T47D (cell line): ENCODE results near the gene RNF43.
A peak's percentile ranks its signal among the peaks of the same experiment; 100 is the strongest.

Source experiments
- DNase-seq, 2 experiments: peaks; one replicate each; pipeline versions ENCODE4 v3.0.0 to v3.0.0-alpha.2; 2011 to 2012; ENCODE audit warnings: low read depth in 1 of 2, low spot score in 1 of 2
- JUND ChIP-seq: IDR thresholded peaks from 2 replicates; pipeline ENCODE4 v1.6.1; 2012; ENCODE audit warnings: low read depth
- in situ Hi-C: cut with HindIII; loops from 2 replicates; pipeline ENCODE4 v1.10.0; 2016; ENCODE audit warnings: low sequenced_read_pairs, low pct_unique_long_range_greater_than_20kb

RNF43 gene

DNA sequence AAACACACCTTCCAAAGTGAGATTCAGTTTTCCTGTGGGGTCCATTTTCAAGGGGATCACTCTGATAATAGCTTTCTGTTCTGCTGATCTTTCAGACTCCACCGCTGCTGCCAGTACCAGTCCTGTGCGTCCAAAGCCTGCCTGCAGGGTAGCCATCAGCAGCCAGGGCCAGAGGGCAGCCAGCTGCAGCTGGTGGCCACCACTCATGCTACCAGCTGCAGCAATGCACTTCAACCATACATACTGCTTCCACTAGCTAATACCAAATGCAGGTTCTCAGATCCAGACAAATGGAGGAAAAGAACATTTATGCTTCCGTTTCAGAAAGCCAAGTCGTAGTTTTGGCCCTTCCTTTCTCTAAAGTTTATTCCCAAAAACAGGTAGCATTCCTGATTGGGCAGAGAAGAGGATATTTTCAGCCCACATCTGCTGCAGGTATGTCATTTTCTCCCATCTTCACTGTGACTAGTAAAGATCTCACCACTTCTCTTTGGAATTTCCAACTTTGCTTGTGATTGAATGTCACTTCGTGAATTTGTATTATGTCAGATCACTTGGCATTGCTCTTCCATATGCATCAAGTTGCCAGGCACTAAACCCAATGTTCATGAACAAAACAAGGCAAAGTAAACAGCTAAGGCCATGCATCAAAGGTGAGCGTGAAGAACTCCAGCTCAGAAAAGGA, 1.8 kb downstream of the RNF43 start:
- DNase-seq: no peak
- no peak for TF ChIP-seq JUND
- in situ Hi-C loops: no loop called here

- DNase-seq: no peak
- in situ Hi-C loops: no loop called here
- TF ChIP-seq JUND: no peak
Measured at GRCh38 chr17:58414596-58414997, 2.7 kb downstream of the RNF43 start.

DNA sequence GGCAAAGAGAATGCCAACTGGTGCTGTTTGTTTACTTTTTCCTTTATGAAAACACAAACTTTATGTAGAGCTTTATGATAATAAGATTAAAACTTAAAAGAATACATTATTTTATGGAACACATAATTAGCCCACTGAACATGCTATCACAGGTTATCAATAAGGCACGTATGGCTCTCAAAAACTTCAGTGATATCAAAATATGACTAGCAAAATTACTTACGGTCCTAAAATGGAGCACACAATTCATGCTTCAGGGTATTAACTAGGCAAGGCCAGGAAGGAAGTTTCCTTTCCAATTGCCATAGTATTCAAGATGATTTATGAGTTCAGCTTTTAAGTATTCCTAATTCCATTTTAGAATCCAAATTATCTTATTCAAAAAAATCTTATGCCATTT, 3.6 kb downstream of the RNF43 start:
- DNase-seq: no peak
- TF ChIP-seq JUND: no peak
- in situ Hi-C loops: no loop called here

- in situ Hi-C loops: no loop called here
- no peak for TF ChIP-seq JUND
- peak in 1 of 2 experiments; percentile 35 for DNase-seq
Measured at GRCh38 chr17:58412961-58413586, 4.3 kb downstream of the RNF43 start.

DNA sequence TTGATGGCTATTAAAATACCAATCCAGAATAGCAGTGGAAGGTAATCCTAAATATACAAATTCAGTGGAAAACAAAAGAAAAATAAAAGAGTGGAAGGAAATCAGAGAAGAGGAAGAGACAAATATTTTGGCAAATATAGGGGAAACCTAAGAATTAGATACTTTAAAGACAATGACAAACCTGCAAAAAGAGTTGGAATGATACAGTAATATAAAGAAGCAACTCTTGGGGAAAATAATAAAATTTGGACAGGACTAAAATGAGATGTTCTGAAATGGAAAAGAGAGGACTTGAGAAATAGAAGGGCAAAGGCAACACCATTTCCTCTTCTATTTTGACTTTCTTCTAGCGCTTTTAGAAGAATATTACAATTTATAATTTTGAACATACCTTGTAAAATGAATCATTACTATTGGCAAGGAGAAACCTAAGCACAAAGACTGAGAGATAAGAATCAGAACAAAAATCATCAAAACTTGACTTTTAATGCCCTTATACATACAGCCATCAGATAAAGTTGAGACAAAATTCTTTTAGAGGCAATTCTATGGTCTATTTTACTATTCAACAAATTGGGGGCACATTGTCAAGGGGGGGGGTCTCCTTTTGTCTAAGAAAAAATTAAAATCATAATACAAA, 5.2 kb downstream of the RNF43 start:
- TF ChIP-seq JUND: no peak
- DNase-seq: no peak
- in situ Hi-C loops: no loop called here

- no peak for DNase-seq
- in situ Hi-C loops: no loop called here
- TF ChIP-seq JUND: no peak
Measured at GRCh38 chr17:58411408-58411894, 5.9 kb downstream of the RNF43 start.

DNA sequence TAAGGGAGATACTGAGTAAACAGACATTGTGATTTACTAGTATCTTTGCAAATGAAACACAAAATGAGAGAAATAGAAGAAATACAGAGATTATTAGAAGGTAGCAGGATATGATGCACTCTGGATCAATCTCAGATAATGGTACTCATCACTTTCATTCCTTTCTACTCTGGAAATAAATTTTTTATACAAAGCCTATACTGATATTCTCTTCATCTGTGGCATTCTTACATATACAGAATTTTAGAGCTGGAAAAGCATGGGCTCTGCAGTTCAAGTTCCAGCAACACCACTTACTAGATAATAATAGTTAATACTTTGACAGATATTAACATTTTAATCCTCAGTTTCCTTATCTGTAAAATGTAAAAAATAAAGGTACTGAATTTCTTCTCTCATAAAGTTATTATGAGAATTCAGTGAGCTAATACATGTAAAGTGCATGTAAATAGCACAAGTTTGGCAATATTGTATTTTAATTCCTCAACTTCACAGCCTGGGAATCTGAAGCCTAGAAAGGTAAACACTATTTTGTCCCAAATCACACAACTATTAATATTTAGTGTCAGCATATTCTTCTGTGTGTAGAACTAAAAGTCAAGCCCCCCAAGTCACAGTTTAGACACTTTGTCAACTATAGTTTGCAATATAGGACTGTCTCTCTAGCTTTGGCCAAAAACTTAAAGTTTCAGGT, 6.5 kb downstream of the RNF43 start:
- in situ Hi-C loops: no loop called here
- DNase-seq: no peak
- no peak for TF ChIP-seq JUND

DNA sequence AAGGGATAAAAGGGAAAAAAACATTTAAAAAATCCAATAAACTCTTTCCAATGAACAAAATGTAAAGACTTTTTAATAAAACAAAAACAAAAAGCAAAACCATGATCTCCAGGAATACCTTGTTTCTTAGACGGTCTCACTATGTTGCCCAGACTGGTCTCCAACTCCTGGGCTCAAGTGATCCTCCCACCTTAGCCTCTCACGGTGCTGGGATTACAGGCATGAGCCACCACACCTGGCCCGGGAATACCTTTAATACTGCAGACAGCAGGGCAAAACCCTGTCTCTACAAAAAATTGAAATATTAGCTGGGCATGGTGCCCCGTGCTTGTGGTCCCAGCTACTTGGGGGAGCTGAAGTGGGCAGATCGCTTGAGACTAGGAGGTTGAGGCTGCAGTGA, 7.9 kb downstream of the RNF43 start:
- in situ Hi-C loops: no loop called here
- TF ChIP-seq JUND: no peak
- no peak for DNase-seq

DNA sequence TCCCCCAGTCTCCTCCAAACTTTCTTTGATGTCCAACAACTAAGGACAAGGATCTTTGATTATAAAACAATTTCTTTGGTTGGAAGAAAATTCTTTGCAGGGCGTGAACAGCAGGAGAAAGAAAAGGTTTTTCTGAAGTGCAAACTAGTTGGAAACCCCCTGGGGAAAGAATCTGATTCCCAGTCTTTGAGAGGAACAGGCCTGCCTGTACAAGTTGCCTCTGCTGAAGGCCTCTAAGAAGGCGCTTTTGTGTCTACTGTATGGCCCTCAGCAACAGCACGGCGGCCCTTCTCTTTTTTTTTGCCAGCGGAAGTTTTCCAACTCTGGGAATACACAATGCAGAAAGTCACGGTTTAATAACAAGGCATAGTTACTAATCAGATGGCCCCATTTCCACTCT, 14.0 kb downstream of the RNF43 start:
- in situ Hi-C loops: no loop called here
- no peak for TF ChIP-seq JUND
- no peak for DNase-seq

DNA sequence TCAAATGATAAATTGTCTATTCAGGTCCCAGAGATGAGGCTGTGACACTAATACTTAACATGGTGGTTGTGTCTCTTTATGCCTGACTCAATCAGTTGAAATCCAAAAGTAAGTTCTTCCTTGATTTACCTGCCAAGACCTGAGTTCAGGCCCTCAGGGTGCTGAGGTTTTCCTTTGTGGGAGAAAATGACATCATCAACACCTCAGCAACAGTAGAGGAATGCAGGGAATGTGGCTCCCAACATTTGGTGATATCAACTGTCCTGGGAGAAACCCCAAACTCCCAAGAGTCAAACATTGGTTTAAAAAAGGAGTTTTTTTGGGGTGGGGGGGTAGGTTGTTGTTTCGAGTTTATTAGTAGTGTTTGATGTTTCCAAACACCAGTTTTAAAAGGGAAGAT, 14.7 kb downstream of the RNF43 start:
- in situ Hi-C loops: no loop called here
- TF ChIP-seq JUND: peak; percentile 60; the same call in 1 of the 2 replicates
- DNase-seq: peak in 1 of 2 experiments; percentile 76

DNA sequence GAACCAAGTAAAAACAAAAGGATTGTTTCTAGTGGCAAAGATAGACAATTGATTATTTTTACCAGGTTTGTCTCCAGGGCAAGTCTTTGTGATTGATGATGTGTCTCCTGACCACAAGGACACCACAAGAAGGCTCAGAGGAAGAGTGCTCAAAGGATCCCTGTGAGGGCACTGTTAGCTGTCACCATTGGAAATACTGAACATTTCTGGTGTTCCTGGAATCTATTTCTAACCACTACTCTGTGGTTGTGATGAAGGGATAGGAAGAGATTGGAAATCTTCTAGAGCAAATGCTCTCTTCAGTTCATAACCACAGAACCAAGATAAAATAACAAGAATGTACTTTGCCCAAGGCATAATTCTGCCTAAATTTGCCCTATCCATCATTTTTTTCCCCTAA, 15.3 kb downstream of the RNF43 start:
- in situ Hi-C loops: no loop called here

DNA sequence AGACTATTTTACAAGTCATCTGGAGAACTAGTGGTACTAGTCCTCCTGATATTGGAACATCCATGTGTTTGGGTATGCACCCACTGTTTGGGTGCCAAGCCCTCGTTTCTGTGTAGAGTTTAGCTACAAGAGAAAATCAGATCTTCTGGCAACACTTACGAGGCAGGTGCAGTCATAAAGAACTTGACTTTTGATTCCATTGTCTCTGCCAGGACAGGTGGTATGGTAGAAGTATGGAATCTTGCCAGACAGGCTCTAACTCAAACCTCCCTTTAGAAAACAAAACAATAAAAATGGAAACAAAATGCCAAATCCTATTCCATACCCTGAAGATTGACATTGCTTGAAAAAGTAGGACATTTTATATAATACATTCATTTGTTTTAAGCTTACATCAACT, 16.0 kb downstream of the RNF43 start:
- in situ Hi-C loops: no loop called here
- TF ChIP-seq JUND: no peak
- DNase-seq: peak in 1 of 2 experiments; percentile 66

More for the DNA sequence above, 15.3 kb downstream of the RNF43 start:
- peak; percentile 48; the same call in 1 of the 2 replicates for TF ChIP-seq JUND
- peak in 1 of 2 experiments; percentile 72 for DNase-seq

GRCh38 chr17:58400826-58401225, 16.5 kb downstream of the RNF43 start:
- in situ Hi-C loops: no loop called here
- DNase-seq: no peak
- no peak for TF ChIP-seq JUND
